ENCODE results near the gene RPL13. TPM values are rescaled to one million over a fixed set of nuclear protein-coding genes. Genes with fewer than 3 reads are reported as not detected.

RPL13 gene
- total RNA-seq, 2 donors from 2014 or later, result 2,683 to 3,154 TPM

GRCh38 chr16:89602273-89602951 lies 41.9 kb downstream of the RPL13 start:
- Mint-ChIP-seq H3K9me3 (no peaks in the 10 kb centered on the region), H3K27me3 (no peaks in the 10 kb centered on the region), H3K27ac (no peak overlapping the region), H3K4me1 (peaks cover 8% of the 10 kb centered on the region), H3K4me3 (peak overlapping the region; percentile 42), H3K36me3 (ENCODE audit: low read depth) (no peaks in the 10 kb centered on the region)
- peak; percentile 97 for ATAC-seq (replicated peaks)

- no peaks in the 10 kb centered on the region for H3K27me3 Mint-ChIP-seq
- no peak overlapping the region for H3K27ac Mint-ChIP-seq
- peak overlapping the region; percentile 42 for H3K4me3 Mint-ChIP-seq
- H3K9me3 Mint-ChIP-seq, result no peaks in the 10 kb centered on the region
- no peaks in the 10 kb centered on the region for H3K36me3 Mint-ChIP-seq (ENCODE audit: low read depth)
- no peak for ATAC-seq (replicated peaks)
- peaks cover 8% of the 10 kb centered on the region for H3K4me1 Mint-ChIP-seq
These were observed 42.6 kb downstream of the RPL13 start for GRCh38 chr16:89602952-89603590.

- no peaks in the 10 kb centered on the region for H3K27me3 Mint-ChIP-seq
- H3K36me3 Mint-ChIP-seq (ENCODE audit: low read depth), result no peaks in the 10 kb centered on the region
- H3K4me3 Mint-ChIP-seq, result no peak overlapping the region
These were observed 44.3 kb downstream of the RPL13 start for GRCh38 chr16:89604764-89605163.

GRCh38 chr16:89605186-89605970 lies 44.9 kb downstream of the RPL13 start:
- Mint-ChIP-seq H3K9me3 (no peaks in the 10 kb centered on the region), H3K36me3 (ENCODE audit: low read depth) (no peaks in the 10 kb centered on the region), H3K27ac (no peak overlapping the region), H3K4me3 (no peak overlapping the region), H3K4me1 (peaks cover 8% of the 10 kb centered on the region), H3K27me3 (no peaks in the 10 kb centered on the region)
- no peak for ATAC-seq (replicated peaks)

More at GRCh38 chr16:89604764-89605163, 44.3 kb downstream of the RPL13 start:
- no peak for ATAC-seq (replicated peaks)
- Mint-ChIP-seq H3K27ac (no peak overlapping the region), H3K9me3 (no peaks in the 10 kb centered on the region), H3K4me1 (peaks cover 8% of the 10 kb centered on the region)

GRCh38 chr16:89606006-89606405 lies 45.5 kb downstream of the RPL13 start:
- Mint-ChIP-seq H3K4me1 (peaks cover 8% of the 10 kb centered on the region), H3K36me3 (ENCODE audit: low read depth) (no peaks in the 10 kb centered on the region), H3K27ac (no peak overlapping the region), H3K27me3 (no peaks in the 10 kb centered on the region), H3K9me3 (no peaks in the 10 kb centered on the region), H3K4me3 (no peak overlapping the region)
- no peak for ATAC-seq (replicated peaks)

GRCh38 chr16:89607453-89607852 lies 47.0 kb downstream of the RPL13 start:
- H3K27ac Mint-ChIP-seq, result no peak overlapping the region
- peaks cover 8% of the 10 kb centered on the region for H3K4me1 Mint-ChIP-seq
- no peak for ATAC-seq (replicated peaks)
- no peaks in the 10 kb centered on the region for H3K27me3 Mint-ChIP-seq
- no peaks in the 10 kb centered on the region for H3K36me3 Mint-ChIP-seq (ENCODE audit: low read depth)
- no peaks in the 10 kb centered on the region for H3K9me3 Mint-ChIP-seq
- no peak overlapping the region for H3K4me3 Mint-ChIP-seq

- Mint-ChIP-seq H3K4me1 (peaks cover 6% of the 10 kb centered on the region), H3K4me3 (no peak overlapping the region), H3K36me3 (ENCODE audit: low read depth) (no peaks in the 10 kb centered on the region), H3K27ac (no peak overlapping the region), H3K9me3 (no peaks in the 10 kb centered on the region), H3K27me3 (no peaks in the 10 kb centered on the region)
- ATAC-seq (replicated peaks), result no peak
These were observed 47.7 kb downstream of the RPL13 start for GRCh38 chr16:89607937-89608740.

GRCh38 chr16:89610108-89610453 lies 49.6 kb downstream of the RPL13 start:
- Mint-ChIP-seq H3K27me3 (no peaks in the 10 kb centered on the region), H3K4me3 (no peak overlapping the region), H3K9me3 (no peaks in the 10 kb centered on the region), H3K27ac (no peak overlapping the region), H3K36me3 (ENCODE audit: low read depth) (no peaks in the 10 kb centered on the region), H3K4me1 (peaks cover 6% of the 10 kb centered on the region)
- no peak for ATAC-seq (replicated peaks)

GRCh38 chr16:89612415-89613166 lies 52.1 kb downstream of the RPL13 start:
- ATAC-seq (replicated peaks), result no peak
- Mint-ChIP-seq H3K4me3 (no peak overlapping the region), H3K9me3 (no peaks in the 10 kb centered on the region), H3K27ac (peak overlapping the region; percentile 65), H3K27me3 (no peaks in the 10 kb centered on the region), H3K4me1 (peaks cover 12% of the 10 kb centered on the region), H3K36me3 (ENCODE audit: low read depth) (no peaks in the 10 kb centered on the region)

- Mint-ChIP-seq H3K27ac (peak within 1 kb of the TSS; percentile 65), H3K4me3 (no peak within 1 kb of the TSS), H3K4me1 (peaks cover 12% of the 10 kb centered on the region), H3K9me3 (no peaks in the 10 kb centered on the region), H3K36me3 (ENCODE audit: low read depth) (no peaks in the 10 kb centered on the region), H3K27me3 (no peaks in the 10 kb centered on the region)
- no peak for ATAC-seq (replicated peaks)
These were observed 52.9 kb downstream of the RPL13 start, which contains the start of gene DPEP1 for GRCh38 chr16:89613231-89613953. DPEP1 (plus strand) TSS chr16:89613642; CDS start chr16:89630411, 16,769 bp downstream.

GRCh38 chr16:89613954-89614459 lies 53.5 kb downstream of the RPL13 start:
- H3K4me3 Mint-ChIP-seq, result no peak overlapping the region
- no peaks in the 10 kb centered on the region for H3K9me3 Mint-ChIP-seq
- H3K4me1 Mint-ChIP-seq, result peaks cover 12% of the 10 kb centered on the region
- no peak for ATAC-seq (replicated peaks)
- H3K27me3 Mint-ChIP-seq, result no peaks in the 10 kb centered on the region
- no peak overlapping the region for H3K27ac Mint-ChIP-seq
- H3K36me3 Mint-ChIP-seq (ENCODE audit: low read depth), result no peaks in the 10 kb centered on the region
